ENCODE measurements around the gene SH3BGR. TPM values are rescaled to one million over a fixed set of nuclear protein-coding genes. Genes with fewer than 3 reads are reported as not detected.

The SH3BGR gene
- total and polyA plus RNA-seq, 2 of the 8 experiments (the other 6 are each of a cell fraction or from before 2014, with no cell fraction given) = 2.1 to 5.9 TPM

- H3K27me3 ChIP-seq (replicated peaks in 1 of 4; ENCODE audit: control insufficient read depth in 3 of 4, extremely low read depth in 1 of 4, insufficient read depth in 3 of 4, low read length in 3 of 4) = no peaks in the 10 kb centered on the region; a peak in 1 of 7 replicates
- H3K79me2 ChIP-seq (ENCODE audit: control insufficient read depth in 1 of 2, insufficient read depth in 2 of 2, low read length in 2 of 2) = no peaks in the 10 kb centered on the region
- peak overlapping the region; percentile 3 for H4K91ac ChIP-seq (replicated peaks; ENCODE audit: insufficient read length, low read length)
- no peak overlapping the region for H2BK15ac ChIP-seq (ENCODE audit: low read length)
- H4K5ac ChIP-seq (ENCODE audit: insufficient read length, low read depth, low read length) = no peak overlapping the region
- H2AFZ ChIP-seq (ENCODE audit: low read length) = no peak overlapping the region
- H3K4ac ChIP-seq (replicated peaks; ENCODE audit: insufficient read length, low read depth, low read length) = no peak overlapping the region
- no peak overlapping the region for H3K4me3 ChIP-seq (ENCODE audit: extremely low read depth in 1 of 4, insufficient read depth in 2 of 4, low read depth in 3 of 4, low read length in 4 of 4)
- H3K23me2 ChIP-seq (ENCODE audit: low read depth, low read length) = no peaks in the 10 kb centered on the region
- H3K9ac ChIP-seq (replicated peaks in 1 of 4; ENCODE audit: extremely low read depth in 1 of 4, low read depth in 3 of 4, low read length in 3 of 4) = no peak overlapping the region; a peak in 1 of 7 replicates
- no peak for DNase-seq (ENCODE audit: low read depth in 1 of 2, low spot score in 2 of 2)
- H2AK5ac ChIP-seq (ENCODE audit: low read depth, low read length) = 0 out of 2 replicates have a peak overlapping the region, but pooled peaks have one; percentile 41
- H2BK5ac ChIP-seq (ENCODE audit: low read depth, low read length) = peak overlapping the region; percentile 54; the same call in 1 of the 2 replicates
- H2BK20ac ChIP-seq (ENCODE audit: low read length) = peak overlapping the region; percentile 27; the same call in 1 of the 2 replicates
- H3K36me3 ChIP-seq (ENCODE audit: control insufficient read depth in 2 of 4, insufficient read depth in 4 of 4, low read length in 3 of 4) = no peaks in the 10 kb centered on the region
- no peaks in the 10 kb centered on the region for H4K20me1 ChIP-seq (replicated peaks in 1 of 2; ENCODE audit: control insufficient read depth in 1 of 2, insufficient read depth in 2 of 2, low read length in 2 of 2)
- no peaks in the 10 kb centered on the region; a peak in 1 of 7 replicates for H3K4me1 ChIP-seq (replicated peaks in 1 of 4; ENCODE audit: control insufficient read depth in 3 of 4, insufficient read depth in 4 of 4, low read length in 3 of 4)
- no peak overlapping the region for H3K56ac ChIP-seq (replicated peaks; ENCODE audit: insufficient read length, low read depth, low read length)
- ChIA-PET POLR2A (ENCODE audit: partially characterized antibody) (interaction anchor here (1.0 kb wide), 1 partner anchor 26 kb away, joined by 3 read pairs; no protein-coding TSS in a partner anchor), CTCF (ENCODE audit: partially characterized antibody) (interaction anchor here (0.6 to 3.4 kb wide), 7 partner anchors 13 to 1137 kb away, joined by 3 to 18 read pairs (median 3); no protein-coding TSS in a partner anchor)
- H3K14ac ChIP-seq (ENCODE audit: insufficient read length) = no peak overlapping the region
- no peak overlapping the region for H3K18ac ChIP-seq (ENCODE audit: extremely low read depth, low read length)
- no peak overlapping the region for H2BK120ac ChIP-seq (replicated peaks; ENCODE audit: low read depth, low read length)
- H3K4me2 ChIP-seq (ENCODE audit: insufficient read depth in 1 of 2, low read depth in 2 of 2, low read length in 2 of 2) = no peak overlapping the region
- H2BK12ac ChIP-seq (ENCODE audit: low read depth, low read length) = peak overlapping the region; percentile 42; the same call in 1 of the 2 replicates
- no peak overlapping the region for H3K23ac ChIP-seq (ENCODE audit: insufficient read length)
- H3K79me1 ChIP-seq (ENCODE audit: low read depth, low read length) = no peaks in the 10 kb centered on the region
- FAIRE-seq = no peak
- H3K27ac ChIP-seq (ENCODE audit: low read depth, low read length) = no peak overlapping the region
- peaks cover 0 to 2% of the 10 kb centered on the region in 2 experiments; a peak in 1 of 4 replicates for H3K9me3 ChIP-seq (ENCODE audit: insufficient read depth in 2 of 2, low read depth in 1 of 2, low read length in 1 of 2)
- no peak overlapping the region for H4K8ac ChIP-seq (ENCODE audit: extremely low read depth, insufficient read depth, low read length)
- no peak for TF ChIP-seq CEBPB (IDR thresholded peaks at IDR 0.05; ENCODE audit: low read depth, low read length)
Observed at GRCh38 chr21:39523399-39523798, 71.6 kb downstream of the SH3BGR start.
